Esophagus (tissue), 2 donors: Measurements from ENCODE around the gene VARS2. TPM values are rescaled to one million over a fixed set of nuclear protein-coding genes. Genes with fewer than 3 reads are reported as not detected.
"Not testable (repeated sequence)": the region's sequence is repeated elsewhere in the genome, so short reads cannot be mapped to it uniquely, and the experiment has no call there.

ENCODE experiments used
- H3K27ac ChIP-seq, 2 donors: one replicate each; pipeline ENCODE4 v1.5.1; 2013; ENCODE audit warnings: low read depth in 2 of 2, mild to moderate bottlenecking in 2 of 2, inconsistent platforms in 1 of 2, low read length in 1 of 2, moderate library complexity in 1 of 2
- H3K27me3 ChIP-seq, 2 donors: one replicate each; pipeline ENCODE4 v1.6.1; 2013; ENCODE audit warnings: low read length in 2 of 2, control low read depth in 1 of 2, mild to moderate bottlenecking in 1 of 2; ENCODE audit not compliant: insufficient read depth in 2 of 2, control insufficient read depth in 1 of 2
- H3K36me3 ChIP-seq, 2 donors: one replicate each; pipeline ENCODE4 v1.6.1; 2013; ENCODE audit warnings: low read length in 1 of 2; ENCODE audit not compliant: control insufficient read depth in 2 of 2, insufficient read depth in 2 of 2
- H3K4me1 ChIP-seq, 2 donors: one replicate each; pipeline ENCODE4 v1.6.1; 2013; ENCODE audit warnings: low read length in 1 of 2; ENCODE audit not compliant: control insufficient read depth in 2 of 2, insufficient read depth in 2 of 2
- H3K4me3 ChIP-seq, 2 donors: one replicate each; pipeline ENCODE4 v1.5.1; 2013; ENCODE audit warnings: low read length in 2 of 2, mild to moderate bottlenecking in 2 of 2, low read depth in 1 of 2, moderate library complexity in 1 of 2
- H3K9me3 ChIP-seq, 2 donors: one replicate each; pipeline ENCODE4 v1.6.1; 2013; ENCODE audit warnings: mild to moderate bottlenecking in 2 of 2, low read depth in 1 of 2, low read length in 1 of 2, moderate library complexity in 1 of 2; ENCODE audit not compliant: control insufficient read depth in 2 of 2, insufficient read depth in 1 of 2
- WGBS, 2 donors: extraction: QIAGEN DNeasy Blood & Tissue Kit; methylation state at CpG; one replicate each; pipeline ENCODE4 v1.1.7; 2013; 5-methylcytosine and 5-hydroxymethylcytosine counted together
- polyA plus RNA-seq, 2 donors: library from polyadenylated mRNA; stranded (reverse); fragments of 200-250 nt; gene quantifications; one replicate each; pipeline ENCODE4 v1.2.3, GENCODE V29; 2013
- donor health status: healthy with polysubstance abuse.
- donor health status: Bipolar disorder and iron deficiency.

VARS2 gene
- 10 to 100 TPM; 30.0 to 81.5 TPM for polyA plus RNA-seq

DNA sequence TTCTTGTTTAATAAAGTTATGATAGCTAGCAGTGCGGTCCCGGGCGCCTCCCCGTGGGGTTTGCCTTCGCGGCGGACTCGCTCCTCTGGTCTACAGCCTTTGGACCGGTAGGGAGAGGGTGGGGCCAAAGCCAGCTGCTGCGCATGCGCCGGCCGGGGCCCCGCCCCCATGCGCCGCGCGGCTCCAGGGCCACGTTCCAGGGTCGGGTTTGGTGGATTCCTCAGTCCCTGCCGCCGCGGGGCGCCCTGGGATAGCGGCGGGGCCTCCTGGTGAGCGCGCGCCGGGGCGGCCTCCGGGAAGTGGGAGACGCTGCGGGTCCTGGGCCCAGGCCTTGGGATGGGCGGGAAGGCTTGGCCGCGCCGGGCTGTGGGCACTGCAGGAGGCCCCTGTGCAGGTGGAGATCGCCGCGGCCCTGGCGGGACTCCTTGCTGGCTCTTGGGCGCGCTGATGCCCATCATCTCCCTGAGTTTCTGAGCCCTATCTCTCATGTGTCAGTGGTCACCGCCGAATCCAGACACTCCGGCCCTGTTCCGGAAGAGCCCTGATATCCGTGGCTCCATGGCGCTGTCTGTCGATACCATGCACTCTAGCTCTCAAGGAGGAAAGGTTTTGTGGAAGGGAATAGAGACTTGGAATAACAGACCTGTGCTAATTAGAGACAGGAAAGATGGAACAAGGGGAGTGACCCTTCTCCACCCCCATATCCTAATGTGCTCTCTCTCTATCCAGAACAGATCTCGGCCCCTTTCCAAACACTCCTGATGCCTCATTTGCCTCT lies at the start of gene VARS2:
Gene VARS2, plus strand, starts transcription at position 163 of the 778 bp plus-strand sequence. Its CDS starts 599 bp downstream, at position 762.
- H3K27me3 ChIP-seq, result no peaks in the 10 kb centered on the region
- peaks cover 0 to 2% of the 10 kb centered on the region in 2 donors for H3K4me1 ChIP-seq
- 0 to 1% methylated on average over 51 to 52 of the region's 52 CpGs for WGBS, 2 donors
- H3K4me3 ChIP-seq, result peak within 1 kb of the TSS; percentile 57 to 58
- H3K9me3 ChIP-seq, result no peaks in the 10 kb centered on the region
- H3K36me3 ChIP-seq, result peaks cover 0 to 15% of the 10 kb centered on the region in 2 donors
- peak within 1 kb of the TSS; percentile 91 to 97 for H3K27ac ChIP-seq

DNA sequence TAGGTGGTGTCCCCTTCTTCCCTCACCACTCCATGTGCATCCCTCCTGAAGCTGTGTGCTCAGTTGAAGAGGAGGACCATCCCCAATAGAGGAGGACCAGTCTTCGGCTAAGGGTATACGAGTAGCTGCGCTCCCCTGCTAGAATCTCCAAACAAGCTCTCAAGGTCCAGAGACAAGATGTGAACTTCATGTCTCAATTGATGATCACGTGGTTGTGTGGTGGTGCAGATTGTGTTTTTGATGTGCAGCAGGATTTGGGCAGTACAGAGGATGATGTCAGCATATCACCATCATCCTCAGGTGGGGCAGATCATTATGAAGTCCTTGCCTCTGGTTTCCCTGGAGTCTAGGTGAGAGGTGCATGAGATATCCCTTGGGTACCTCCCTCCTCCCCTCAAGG lies 49.7 kb upstream of the VARS2 start:
- H3K27me3 ChIP-seq, result no peaks in the 10 kb centered on the region
- no peak overlapping the region for H3K27ac ChIP-seq
- no peaks in the 10 kb centered on the region for H3K4me1 ChIP-seq
- no peaks in the 10 kb centered on the region for H3K36me3 ChIP-seq
- WGBS, 2 donors, result 82 to 85% methylated on average over 4 of the region's 4 CpGs
- no peak overlapping the region for H3K4me3 ChIP-seq
- peaks cover 0 to 3% of the 10 kb centered on the region in 2 donors for H3K9me3 ChIP-seq

DNA sequence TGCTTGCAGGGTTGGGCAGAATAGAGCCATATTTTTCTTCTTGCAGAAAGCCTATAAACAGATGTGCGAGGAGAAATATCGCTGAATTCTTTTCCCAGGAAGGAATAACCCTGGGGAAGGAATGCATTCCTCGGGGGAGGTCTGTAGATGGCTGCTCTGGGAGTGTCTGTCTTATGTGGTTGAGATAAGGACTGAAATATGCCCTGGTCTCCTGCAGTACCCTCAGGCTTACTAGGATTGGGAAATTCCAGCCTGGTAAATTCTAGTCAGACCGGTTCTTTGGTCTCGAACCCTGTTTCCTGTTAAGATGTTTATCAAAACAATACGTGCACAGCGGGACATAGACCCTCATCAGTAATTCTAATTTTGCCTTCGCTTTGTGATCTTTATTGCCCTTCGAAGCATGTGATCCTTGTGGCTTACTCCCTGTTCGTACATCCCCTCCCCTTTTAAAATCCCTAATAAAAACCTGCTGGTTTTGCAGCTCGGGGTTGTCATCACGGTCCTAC lies 44.7 kb upstream of the VARS2 start:
- H3K4me3 ChIP-seq, H3K36me3 ChIP-seq: not testable (repeated sequence)
- WGBS, 2 donors, result 85 to 89% methylated on average over 12 of the region's 12 CpGs

DNA sequence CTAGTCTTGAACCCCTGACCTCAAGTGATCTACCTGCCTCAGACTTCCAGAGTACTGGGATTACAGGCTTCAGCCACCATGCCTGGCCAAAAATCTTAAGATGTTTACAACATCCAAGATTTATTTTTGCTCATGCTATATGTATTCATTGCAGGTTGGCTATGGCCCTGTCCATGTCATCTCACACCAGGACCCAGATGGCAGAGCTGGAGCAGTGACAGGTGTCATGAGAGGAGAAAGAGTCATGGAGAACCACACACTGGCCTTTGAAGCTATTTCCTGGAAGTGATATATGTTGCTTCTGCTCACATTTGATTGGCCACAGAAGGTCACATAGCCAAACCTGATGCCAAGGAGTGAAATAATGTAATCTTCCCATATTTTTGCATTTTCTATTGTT lies 43.5 kb upstream of the VARS2 start:
- Histone ChIP-seq H3K27ac (no peak overlapping the region), H3K27me3 (no peaks in the 10 kb centered on the region), H3K36me3 (no peaks in the 10 kb centered on the region), H3K4me1 (no peaks in the 10 kb centered on the region), H3K4me3 (no peak overlapping the region), H3K9me3 (no peaks in the 10 kb centered on the region)

More for the DNA sequence above, 44.7 kb upstream of the VARS2 start:
- H3K27me3 ChIP-seq, H3K9me3 ChIP-seq, H3K27ac ChIP-seq, H3K4me1 ChIP-seq: not testable (repeated sequence)

DNA sequence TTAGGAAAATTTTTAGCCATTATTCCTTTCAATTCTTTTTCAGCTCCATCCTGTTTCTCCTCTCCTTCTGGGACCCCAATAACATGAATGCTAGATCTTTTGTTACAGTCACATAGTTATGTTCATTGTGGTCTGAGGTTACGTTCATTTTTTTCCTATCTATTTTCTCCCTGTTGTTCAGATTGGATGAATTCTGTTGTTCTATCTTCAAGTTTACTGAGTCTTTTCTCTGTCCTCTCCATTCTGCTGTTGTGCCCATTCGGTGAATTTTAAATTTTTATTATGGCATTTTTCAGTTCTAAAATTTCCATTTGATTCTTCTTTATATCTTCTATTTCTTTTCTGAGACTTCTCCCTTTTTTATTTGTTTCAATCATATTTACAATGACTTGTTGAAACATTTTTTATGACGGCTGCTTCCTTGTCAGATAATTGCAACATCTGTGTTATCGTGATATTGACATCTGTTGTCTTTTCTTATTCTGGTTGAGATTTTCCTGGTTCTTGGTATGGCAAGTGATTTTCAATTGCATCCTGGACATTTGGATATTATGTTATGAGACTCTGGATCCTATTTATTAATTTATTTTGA lies 42.4 kb upstream of the VARS2 start:
- H3K4me3 ChIP-seq, result no peak overlapping the region
- no peak overlapping the region for H3K27ac ChIP-seq
- H3K36me3 ChIP-seq, result no peaks in the 10 kb centered on the region
- H3K27me3 ChIP-seq, result no peaks in the 10 kb centered on the region
- no peaks in the 10 kb centered on the region for H3K4me1 ChIP-seq
- WGBS, 2 donors, result 82 to 88% methylated on average over 4 of the region's 4 CpGs
- no peaks in the 10 kb centered on the region for H3K9me3 ChIP-seq

DNA sequence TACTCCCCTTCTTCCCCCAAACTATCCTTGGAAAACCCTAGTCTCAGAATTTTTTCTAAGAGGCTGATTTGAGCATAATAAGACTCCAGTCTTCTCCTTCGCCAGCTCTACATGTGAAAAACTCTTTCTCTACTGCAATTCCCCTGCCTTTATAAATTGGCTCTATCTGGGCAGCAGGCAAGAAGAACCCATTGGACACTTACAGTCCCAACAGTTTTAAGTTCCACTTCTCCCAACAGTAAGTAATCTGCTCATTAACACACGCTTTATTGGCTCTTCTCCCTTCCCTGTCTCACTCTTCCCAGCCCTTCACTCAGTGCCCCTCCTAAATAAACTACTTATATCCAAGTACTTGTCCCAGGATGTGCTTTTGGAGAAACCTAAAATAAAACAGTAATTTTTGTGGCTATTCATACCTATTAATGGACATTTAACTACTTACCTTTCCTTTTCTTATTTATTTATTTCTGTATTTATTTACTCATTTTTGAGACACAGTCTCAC lies 40.8 kb upstream of the VARS2 start:
- WGBS, 2 donors, result 93 to 96% methylated on average over 2 of the region's 2 CpGs

DNA sequence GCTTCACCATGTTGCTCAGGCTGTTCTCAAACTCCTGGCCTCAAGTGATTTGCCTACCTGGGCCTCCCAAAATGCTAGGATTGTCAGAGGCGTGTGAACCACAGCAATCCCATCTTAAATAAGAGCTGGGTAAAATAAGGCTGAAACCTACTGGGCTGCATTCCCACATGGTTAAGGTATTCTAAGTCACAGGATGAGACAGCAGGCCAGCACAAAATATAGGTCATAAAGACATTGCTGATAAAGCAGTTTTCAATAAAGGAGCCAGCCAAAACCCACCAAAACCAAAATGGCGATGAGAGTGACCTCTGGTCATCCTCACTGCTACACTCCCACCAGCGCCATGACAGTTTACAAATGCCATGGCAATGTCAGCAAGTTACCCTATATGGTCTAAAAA lies 40.2 kb upstream of the VARS2 start:
- not testable (repeated sequence) for H3K4me1 ChIP-seq, H3K27ac ChIP-seq, H3K4me3 ChIP-seq, H3K9me3 ChIP-seq, H3K27me3 ChIP-seq, H3K36me3 ChIP-seq
- WGBS, 2 donors, result 96% methylated on average over 3 of the region's 3 CpGs

More for the DNA sequence above, 40.8 kb upstream of the VARS2 start:
- Histone ChIP-seq H3K27ac (no peak overlapping the region), H3K9me3 (no peaks in the 10 kb centered on the region), H3K4me3 (no peak overlapping the region), H3K4me1 (peaks cover 0 to 1% of the 10 kb centered on the region in 2 donors), H3K27me3 (no peaks in the 10 kb centered on the region), H3K36me3 (no peaks in the 10 kb centered on the region)

DNA sequence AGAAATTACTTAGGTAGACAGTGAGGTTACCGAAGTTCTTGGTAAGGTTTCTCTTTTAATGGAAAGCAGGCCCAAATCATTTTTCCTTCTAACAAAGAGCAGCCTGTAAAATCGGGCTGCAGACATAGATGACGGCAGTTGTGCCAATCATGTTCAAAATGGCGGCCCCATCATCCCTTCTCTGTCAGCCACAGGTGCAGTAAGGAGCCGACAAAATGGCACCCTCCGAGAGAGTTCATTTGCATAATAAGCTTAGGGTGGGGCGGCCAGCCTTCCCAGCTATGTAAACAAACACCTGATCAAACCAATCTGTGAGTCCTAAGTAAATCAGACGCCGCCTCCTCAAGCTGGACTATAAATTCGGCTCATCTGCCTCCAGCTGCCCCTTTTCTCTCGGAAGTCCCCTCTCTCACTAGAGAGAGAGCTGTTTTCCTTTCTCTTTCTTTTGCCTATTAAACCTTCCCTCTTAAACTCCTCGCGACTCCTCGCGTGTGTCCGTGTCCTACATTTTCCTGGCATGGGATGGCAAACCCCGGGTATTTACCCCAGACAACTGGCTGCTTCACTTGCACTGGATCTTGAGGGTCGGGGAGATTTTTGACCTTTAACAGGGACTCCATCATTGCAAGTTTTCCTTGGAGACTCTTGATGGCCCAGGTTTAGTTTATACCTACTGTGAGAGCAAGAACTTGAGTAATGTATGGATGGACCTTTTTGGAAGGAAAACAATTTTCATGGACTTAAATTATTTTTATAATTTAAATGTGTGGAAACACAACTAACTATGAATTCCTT lies 38.6 kb upstream of the VARS2 start:
- H3K27me3 ChIP-seq, result no peaks in the 10 kb centered on the region
- H3K27ac ChIP-seq, result peak overlapping the region; percentile 77 to 79
- H3K9me3 ChIP-seq, result no peaks in the 10 kb centered on the region
- peaks cover 0 to 1% of the 10 kb centered on the region in 2 donors for H3K4me1 ChIP-seq
- no peak overlapping the region for H3K4me3 ChIP-seq
- H3K36me3 ChIP-seq, result no peaks in the 10 kb centered on the region
- WGBS, 2 donors, result 51 to 65% methylated on average over 18 of the region's 18 CpGs

DNA sequence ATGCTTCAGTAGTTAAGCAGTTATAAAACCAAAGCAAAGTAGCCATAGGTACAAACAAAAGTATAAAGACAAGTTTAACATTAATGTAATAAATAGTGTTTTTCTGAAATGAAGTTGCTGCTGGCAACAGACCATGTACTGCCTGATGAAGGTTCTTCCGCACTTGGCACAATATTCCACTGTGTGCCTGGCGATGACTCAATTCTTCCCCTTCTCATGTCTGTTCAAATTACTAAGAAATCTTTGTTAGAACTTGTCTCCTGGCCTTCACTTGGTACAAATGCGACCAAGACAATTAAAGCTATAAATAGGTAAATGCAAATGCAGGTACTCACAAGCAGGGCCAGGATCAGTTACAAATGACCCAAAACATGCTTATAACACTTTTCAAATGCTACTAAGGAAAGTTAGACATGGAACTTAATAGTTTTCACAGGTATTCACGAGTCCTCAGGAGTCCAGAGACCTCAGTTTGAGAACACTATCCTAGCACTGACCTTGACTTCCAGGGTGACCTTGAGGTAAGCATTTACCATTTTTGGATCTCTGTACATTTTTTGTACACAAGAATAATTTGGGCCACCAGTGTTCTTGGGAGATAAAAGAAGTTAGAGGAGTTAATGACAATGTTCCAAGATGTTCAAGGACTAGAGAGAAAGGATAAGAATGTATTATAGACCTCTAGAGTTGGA lies 37.9 kb upstream of the VARS2 start:
- WGBS, 2 donors, result 33 to 38% methylated on average over 4 of the region's 4 CpGs
- Histone ChIP-seq H3K27ac (peak overlapping the region; percentile 87 to 88), H3K9me3 (no peaks in the 10 kb centered on the region), H3K4me1 (peaks cover 0 to 1% of the 10 kb centered on the region in 2 donors), H3K27me3 (no peaks in the 10 kb centered on the region), H3K36me3 (no peaks in the 10 kb centered on the region), H3K4me3 (no peak overlapping the region)
